Caco-2 (cell line): ENCODE measurements around the gene FLNA. TPM values are rescaled to one million over a fixed set of nuclear protein-coding genes. Genes with fewer than 3 reads are reported as not detected.
A peak's percentile ranks its signal among the peaks of the same experiment; 100 is the strongest.

Source experiments
- BruUV-seq: library from RNA; stranded (reverse); fragments of 400-500 nt; replicated peaks from 2 replicates; lab custom pipeline; 2021; lab: Mats Ljungman, UMichigan
- CTCF ChIA-PET: fragments of 300-600 bp; sonication (Branson Sonifier 250); formaldehyde crosslinking; loops from one replicate; lab custom pipeline; 2022; ENCODE audit warnings: antibody characterized with exemption; lab: Charles Lee
- POLR2A ChIA-PET: fragments of 300-600 bp; sonication (Branson Sonifier 250); formaldehyde crosslinking; loops from one replicate; lab custom pipeline; 2022; ENCODE audit warnings: antibody characterized with exemption; lab: Charles Lee
- DNase-seq, 2 experiments: peaks; one replicate each; pipeline versions ENCODE4 v3.0.0 to v3.0.0-alpha.2; 2020 to 2022
- H3K27me3 ChIP-seq: replicated peaks from 2 replicates; pipeline ENCODE4 v1.6.0; 2011; ENCODE audit warnings: low read length; ENCODE audit not compliant: control insufficient read depth, insufficient read depth
- H3K36me3 ChIP-seq: 2 replicates; pipeline ENCODE4 v1.5.1; 2011; ENCODE audit warnings: low read length; ENCODE audit not compliant: control insufficient read depth, insufficient read depth
- H3K4me1 ChIP-seq: fragments of 250-450 bp; sonication (Bioruptor Pico); 2 replicates; pipeline ENCODE4 v1.5.1; 2020; ENCODE audit warnings: mild to moderate bottlenecking
- H3K4me3 ChIP-seq: 2 replicates; pipeline ENCODE4 v1.5.1; 2011; ENCODE audit warnings: low read depth, mild to moderate bottlenecking, control low read depth, low read length
- H3K9me3 ChIP-seq: fragments of 250-450 bp; sonication (Bioruptor Pico); 2 replicates; pipeline ENCODE4 v1.5.1; 2020; ENCODE audit warnings: mild to moderate bottlenecking, moderate library complexity
- H3K27ac Mint-ChIP-seq: one replicate; pipeline ENCODE4 v1.8.0; 2022; ENCODE audit warnings: mixed read lengths; ENCODE audit not compliant: unreplicated experiment
- H3K27me3 Mint-ChIP-seq: one replicate; pipeline ENCODE4 v1.8.0; 2022; ENCODE audit warnings: mixed read lengths; ENCODE audit not compliant: insufficient read depth, unreplicated experiment
- H3K36me3 Mint-ChIP-seq: one replicate; pipeline ENCODE4 v1.8.0; 2022; ENCODE audit warnings: mild to moderate bottlenecking, mixed read lengths; ENCODE audit not compliant: insufficient read depth, unreplicated experiment
- H3K4me1 Mint-ChIP-seq: one replicate; pipeline ENCODE4 v1.8.0; 2022; ENCODE audit warnings: low read depth, mixed read lengths; ENCODE audit not compliant: unreplicated experiment
- H3K4me3 Mint-ChIP-seq: one replicate; pipeline ENCODE4 v1.8.0; 2022; ENCODE audit warnings: mild to moderate bottlenecking, moderate library complexity, mixed read lengths; ENCODE audit not compliant: unreplicated experiment
- H3K9me3 Mint-ChIP-seq: one replicate; pipeline ENCODE4 v1.8.0; 2022; ENCODE audit warnings: mixed read lengths; ENCODE audit not compliant: unreplicated experiment
- CTCF ChIP-seq, 2 experiments: fragments of 200-600 bp in 1 of 2; IDR thresholded peaks; 1 replicate in 1 of 2; 2 replicates in 1 of 2; pipeline versions ENCODE4 v1.5.1 to v1.8.0; 2011 to 2022; ENCODE audit warnings: antibody characterized with exemption in 1 of 2, control low read depth in 1 of 2, inconsistent platforms in 1 of 2, low read depth in 1 of 2, low read length in 1 of 2, mild to moderate bottlenecking in 1 of 2, moderate library complexity in 1 of 2; ENCODE audit not compliant: insufficient read depth in 1 of 2, severe bottlenecking in 1 of 2, unreplicated experiment in 1 of 2
- intact Hi-C: fragments of 100-400 bp; cut with micrococcal nuclease; formaldehyde crosslinking; loops from one replicate; pipeline ENCODE4 v1.10.0; 2022; ENCODE audit not compliant: unreplicated experiment
- total RNA-seq: library from RNA; stranded (reverse); gene quantifications from 2 replicates; pipeline ENCODE4 v1.2.3, GENCODE V29; 2022

FLNA gene
- total RNA-seq, 1 experiment from 2014 or later: 546 TPM

GRCh38 chrX:154371017-154371788 is 3.2 kb downstream of the FLNA start:
- Mint-ChIP-seq H3K36me3 (peaks cover 47% of the 10 kb centered on the region), H3K9me3 (no peaks in the 10 kb centered on the region), H3K4me3 (peak overlapping the region; percentile 83), H3K27ac (peak overlapping the region; percentile 61), H3K4me1 (no peaks in the 10 kb centered on the region), H3K27me3 (no peaks in the 10 kb centered on the region)
- BruUV-seq: no TSS peak
- POLR2A ChIA-PET: interaction anchor here (0.6 to 1.0 kb wide), 7 partner anchors 8 to 580 kb away, joined by 3 to 10 read pairs (median 4); partner anchors contain the start of genes EMD, IDH3G, RPL10 and SLC10A3
- Histone ChIP-seq H3K27me3 (no peaks in the 10 kb centered on the region), H3K4me1 (peaks cover 22% of the 10 kb centered on the region), H3K4me3 (peak overlapping the region; percentile 98), H3K36me3 (no peaks in the 10 kb centered on the region; the same call in 1 of the 2 replicates), H3K9me3 (no peaks in the 10 kb centered on the region)
- intact Hi-C loops: loop anchor here (5.0 to 10.0 kb wide), 2 partner anchors 396 to 579 kb away; partner anchors contain the start of genes HCFC1, IDH3G, SSR4 and TMEM187
- CTCF ChIA-PET: interaction anchor here (0.6 kb wide), 1 partner anchor 40 kb away, joined by 5 read pairs; no protein-coding TSS in a partner anchor
- TF ChIP-seq CTCF (IDR thresholded peaks at IDR 0.05; ENCODE audit: insufficient read depth in 1 of 2, low read depth in 1 of 2, low read length in 1 of 2, severe bottlenecking in 1 of 2, unreplicated experiment in 1 of 2): no peak
- DNase-seq: peak; percentile 92 to 93

- Mint-ChIP-seq H3K9me3 (no peaks in the 10 kb centered on the region), H3K27ac (peak overlapping the region; percentile 84), H3K36me3 (peaks cover 54% of the 10 kb centered on the region), H3K4me3 (peak overlapping the region; percentile 83), H3K27me3 (no peaks in the 10 kb centered on the region), H3K4me1 (no peaks in the 10 kb centered on the region)
- peaks cover 22% of the 10 kb centered on the region for H3K4me1 ChIP-seq
- H3K36me3 ChIP-seq: no peaks in the 10 kb centered on the region; the same call in 1 of the 2 replicates
- DNase-seq: no peak
- H3K4me3 ChIP-seq: peak overlapping the region; percentile 98
- POLR2A ChIA-PET: interaction anchor here (0.6 to 1.0 kb wide), 7 partner anchors 9 to 579 kb away, joined by 3 to 10 read pairs (median 4); partner anchors contain the start of genes EMD, IDH3G, RPL10 and SLC10A3
- TF ChIP-seq CTCF (IDR thresholded peaks at IDR 0.05; ENCODE audit: insufficient read depth in 1 of 2, low read depth in 1 of 2, low read length in 1 of 2, severe bottlenecking in 1 of 2, unreplicated experiment in 1 of 2): no peak
- no peaks in the 10 kb centered on the region for H3K9me3 ChIP-seq
- H3K27me3 ChIP-seq: no peaks in the 10 kb centered on the region
- intact Hi-C loops: loop anchor here (5.0 to 10.0 kb wide), 2 partner anchors 396 to 578 kb away; partner anchors contain the start of genes HCFC1, IDH3G, SSR4 and TMEM187
- CTCF ChIA-PET: interaction anchor here (0.5 to 0.6 kb wide), 2 partner anchors 40 to 108 kb away, joined by 4 to 5 read pairs; no protein-coding TSS in a partner anchor
- BruUV-seq: no TSS peak
These were observed 4.0 kb downstream of the FLNA start for GRCh38 chrX:154370300-154371016.
